GM12878 (cell line): Measurements from ENCODE around the gene PRPS1. TPM values are rescaled to one million over a fixed set of nuclear protein-coding genes. Genes with fewer than 3 reads are reported as not detected.
"Not testable (repeated sequence)": the region's sequence is repeated elsewhere in the genome, so short reads cannot be mapped to it uniquely, and the experiment has no call there.

ENCODE experiments used
- ATAC-seq: fragments of 200-7000 bp; cut with Tn5 transposase; 3 replicates; pipeline ENCODE4 v1.9.1; 2020; ENCODE audit warnings: mild to moderate bottlenecking, moderate library complexity
- BruUV-seq: library from RNA; stranded (reverse); fragments of 400-500 nt; replicated peaks from 2 replicates; lab custom pipeline; 2021; lab: Mats Ljungman, UMichigan
- CTCF ChIA-PET: fragments of 300-600 bp; sonication (Branson Sonifier 250); formaldehyde crosslinking; extraction: SDS; loops from one replicate; lab custom pipeline; 2021; ENCODE audit warnings: inconsistent platforms; lab: Yijun Ruan, JAX
- POLR2A ChIA-PET: fragments of 350-600 bp; formaldehyde crosslinking; extraction: SDS; loops from one replicate; lab custom pipeline; 2021; ENCODE audit warnings: inconsistent platforms; lab: Charles Lee
- RAD21 ChIA-PET: fragments of 300-600 bp; sonication (Branson Sonifier 250); formaldehyde crosslinking; loops from one replicate; lab custom pipeline; 2023; ENCODE audit warnings: antibody characterized with exemption; ENCODE audit not compliant: unreplicated experiment; lab: Charles Lee
- SMC1A ChIA-PET: fragments of 300-600 bp; sonication (Branson Sonifier 250); formaldehyde crosslinking; loops from one replicate; lab custom pipeline; 2023; ENCODE audit not compliant: unreplicated experiment, uncharacterized antibody; lab: Charles Lee
- DNase-seq: peaks from one replicate; pipeline ENCODE4 v3.0.0-alpha.2; 2011; ENCODE audit warnings: low read depth, low spot score
- FAIRE-seq: peaks from 3 replicates; lab custom pipeline; 2011; peaks lifted over from hg19 to GRCh38; lab: Jason Lieb, UNC
- H2AFZ ChIP-seq: 2 replicates; pipeline ENCODE4 v1.6.0; 2011; ENCODE audit warnings: low read depth, low read length, control low read depth; ENCODE audit not compliant: control insufficient read depth
- H3K27ac ChIP-seq: 2 replicates; pipeline ENCODE4 v1.5.1; 2011; ENCODE audit warnings: control low read depth; ENCODE audit not compliant: control insufficient read depth, insufficient read depth
- H3K27me3 ChIP-seq, 2 experiments: replicated peaks in 1 of 2; 2 replicates each; pipeline versions ENCODE4 v1.6.0 to v1.6.1; 2011; ENCODE audit warnings: low read length in 1 of 2; ENCODE audit not compliant: control insufficient read depth in 2 of 2, insufficient read depth in 2 of 2
- H3K36me3 ChIP-seq, 2 experiments: 2 replicates each; pipeline ENCODE4 v1.5.1; 2011; ENCODE audit warnings: low read length in 1 of 2; ENCODE audit not compliant: control insufficient read depth in 2 of 2, insufficient read depth in 2 of 2
- H3K4me1 ChIP-seq: 2 replicates; pipeline ENCODE4 v1.6.1; 2011; ENCODE audit warnings: mild to moderate bottlenecking, low read length, moderate library complexity, mixed read lengths; ENCODE audit not compliant: control insufficient read depth, insufficient read depth
- H3K4me2 ChIP-seq: 2 replicates; pipeline ENCODE4 v1.6.0; 2011; ENCODE audit warnings: control low read depth; ENCODE audit not compliant: control insufficient read depth, insufficient read depth
- H3K4me3 ChIP-seq: fragments of 200-600 bp; sonication (generic); 2 replicates; pipeline ENCODE4 v1.5.1; 2016
- H3K79me2 ChIP-seq: 2 replicates; pipeline ENCODE4 v1.6.0; 2011; ENCODE audit warnings: low read length; ENCODE audit not compliant: control insufficient read depth, insufficient read depth
- H3K9ac ChIP-seq: 2 replicates; pipeline ENCODE4 v1.8.0; 2011; ENCODE audit warnings: low read length, control low read depth, mixed read lengths; ENCODE audit not compliant: control insufficient read depth, insufficient read depth
- H3K9me3 ChIP-seq: replicated peaks from 3 replicates; pipeline ENCODE4 v1.5.1; 2011; ENCODE audit warnings: mild to moderate bottlenecking, low read length; ENCODE audit not compliant: control insufficient read depth, insufficient read depth
- H4K20me1 ChIP-seq: 2 replicates; pipeline ENCODE4 v1.6.0; 2011; ENCODE audit not compliant: control insufficient read depth, insufficient read depth
- MYC ChIP-seq: IDR thresholded peaks from 2 replicates; pipeline ENCODE4 v1.6.1; 2011; ENCODE audit warnings: mild to moderate bottlenecking, low read length, moderate library complexity, inconsistent platforms; ENCODE audit not compliant: insufficient read depth, insufficient replicate concordance, insufficient read length, severe bottlenecking
- NR2C1 ChIP-seq: fragments of 450-650 bp; IDR thresholded peaks from 2 replicates; pipeline ENCODE4 v1.6.1; 2017; ENCODE audit warnings: antibody characterized with exemption, mild to moderate bottlenecking, moderate library complexity
- POLR2A ChIP-seq: IDR thresholded peaks from 2 replicates; pipeline ENCODE4 v1.6.1; 2011; ENCODE audit warnings: low read depth, mild to moderate bottlenecking, low read length
- SIN3A ChIP-seq: IDR thresholded peaks from 2 replicates; pipeline ENCODE4 v1.6.1; 2012; ENCODE audit warnings: low read depth, low read length, improper control_type of control experiment
- WGBS: methylation state at CpG from one replicate; pipeline ENCODE4 v1.1.6; 2016; ENCODE audit warnings: low lambda C conversion rate; ENCODE audit not compliant: insufficient replicate concordance, insufficient coverage; ENCODE audit errors: missing lambda C conversion rate; 5-methylcytosine and 5-hydroxymethylcytosine counted together
- in situ Hi-C: fragments of 300-500 bp; cut with MboI; formaldehyde crosslinking; loops from 9 replicates; pipeline ENCODE4 v1.14.3; 2018; ENCODE audit warnings: mixed read lengths
- intact Hi-C: fragments of 100-400 bp; cut with micrococcal nuclease; formaldehyde crosslinking; loops from one replicate; pipeline ENCODE4 v1.14.2; 2022; ENCODE audit not compliant: unreplicated experiment
- polyA plus RNA-seq, 11 experiments: library from polyadenylated mRNA; depleted of rRNA in 4 of 11; unstranded in 6 of 11; stranded (reverse) in 5 of 11; fragments of >200 nt; fragmentation: Nextera tagmentation in 4 of 11; fragmentation: Illumina TruSeq in 1 of 11; extraction: Ambion mirVana in 4 of 11; extraction: Trizol in 1 of 11; gene quantifications; 1 replicate in 1 of 11; 2 replicates in 10 of 11; pipeline versions ENCODE4 v1.2.1 to v1.2.3, GENCODE V29; 2011 to 2016; ENCODE audit warnings: inconsistent platforms in 2 of 11, missing spikeins in 2 of 11, low read depth in 1 of 11
- total RNA-seq, 4 experiments: library from RNA; depleted of rRNA in 3 of 4; stranded (reverse); fragments of >200 nt in 3 of 4; fragmentation: Illumina TruSeq in 1 of 4; extraction: Trizol in 1 of 4; gene quantifications; 2 replicates each; pipeline versions ENCODE4 v1.2.1 to v1.2.3, GENCODE V29; 2013 to 2021
- TF ChIP-seq, protein P1 (sequence below): fragments of 450-650 bp; IDR thresholded peaks from 2 replicates; pipeline ENCODE4 v1.6.1; 2017; ENCODE audit warnings: antibody characterized with exemption, mild to moderate bottlenecking, moderate library complexity
- TF ChIP-seq, protein P2 (sequence below): fragments of 450-650 bp; IDR thresholded peaks from 2 replicates; pipeline ENCODE4 v1.6.1; 2017; ENCODE audit warnings: mild to moderate bottlenecking, low read depth, inconsistent platforms; ENCODE audit not compliant: poor library complexity, severe bottlenecking

The PRPS1 gene
- total and polyA plus RNA-seq, 10 of the 15 experiments (the other 5 are each of a cell fraction or from before 2014, with no cell fraction given) = 26.5 to 86.5 (median 61.1) TPM

DNA sequence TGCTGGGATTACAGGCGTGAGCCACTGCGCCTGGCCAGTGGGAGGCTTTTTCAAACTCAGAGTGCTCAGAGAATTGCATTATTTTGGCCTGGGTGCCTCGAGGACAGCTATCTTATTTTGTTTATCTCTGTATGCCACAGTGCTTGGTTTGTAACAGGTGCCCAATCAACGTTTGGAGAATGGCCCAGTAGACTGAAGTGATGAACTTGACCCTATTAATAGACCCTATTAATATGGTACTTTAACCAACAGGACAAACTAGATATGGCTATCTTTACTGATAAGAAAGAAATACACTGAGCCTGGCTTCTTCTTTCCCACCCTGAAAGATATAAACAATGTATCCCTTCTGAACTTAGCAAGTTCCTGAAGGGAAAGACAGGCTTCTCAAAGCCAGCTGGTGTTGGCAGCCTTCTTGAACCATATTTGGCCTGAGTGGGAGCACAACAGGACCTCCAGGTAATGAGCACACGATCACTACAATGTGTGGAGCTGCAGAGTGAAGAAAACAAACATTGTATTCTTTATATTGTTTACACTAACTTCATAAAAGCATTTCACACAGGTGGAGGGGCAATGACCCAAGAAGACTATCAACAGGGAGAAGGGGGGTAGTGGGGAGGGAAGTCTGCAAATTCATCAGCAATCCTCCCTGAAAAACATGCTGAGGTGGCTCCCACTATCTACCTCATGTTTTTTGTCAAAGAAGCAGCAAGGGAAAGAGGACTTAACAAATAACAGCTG is 41.7 kb downstream of the PRPS1 start:
- ChIA-PET POLR2A (no interaction called here), SMC1A (interaction anchor here (1.5 to 15.8 kb wide), 4 partner anchors 13 to 108 kb away, joined by 3 to 149 read pairs (median 6); partner anchors contain the start of genes NCBP2L and TSC22D3), RAD21 (interaction anchor here (0.9 to 5.5 kb wide), 2 partner anchors 106 to 107 kb away, joined by 3 to 98 read pairs; partner anchors contain the start of genes NCBP2L and TSC22D3), CTCF (interaction anchor here (1.9 to 8.6 kb wide), 3 partner anchors 11 to 106 kb away, joined by 9 to 136 read pairs (median 32); partner anchors contain the start of genes NCBP2L and TSC22D3)
- Histone ChIP-seq H3K4me1 (peaks cover 13% of the 10 kb centered on the region), H3K9ac (no peak overlapping the region), H3K27me3 (no peaks in the 10 kb centered on the region), H3K27ac (no peak overlapping the region), H2AFZ (no peak overlapping the region), H3K4me2 (no peak overlapping the region), H4K20me1 (no peaks in the 10 kb centered on the region), H3K9me3 (no peaks in the 10 kb centered on the region), H3K36me3 (no peaks in the 10 kb centered on the region; a peak in 1 of 4 replicates), H3K79me2 (no peaks in the 10 kb centered on the region), H3K4me3 (no peak overlapping the region)
- in situ Hi-C loops = loop anchor here (10.0 kb wide), 1 partner anchor 225 kb away; no protein-coding TSS in a partner anchor
- DNase-seq = no peak
- intact Hi-C loops = no loop called here
- no peak for ATAC-seq
- no TSS peak for BruUV-seq
- no peak for TF ChIP-seq POLR2A
- no peak for TF ChIP-seq SIN3A
- TF ChIP-seq, protein P1, sequence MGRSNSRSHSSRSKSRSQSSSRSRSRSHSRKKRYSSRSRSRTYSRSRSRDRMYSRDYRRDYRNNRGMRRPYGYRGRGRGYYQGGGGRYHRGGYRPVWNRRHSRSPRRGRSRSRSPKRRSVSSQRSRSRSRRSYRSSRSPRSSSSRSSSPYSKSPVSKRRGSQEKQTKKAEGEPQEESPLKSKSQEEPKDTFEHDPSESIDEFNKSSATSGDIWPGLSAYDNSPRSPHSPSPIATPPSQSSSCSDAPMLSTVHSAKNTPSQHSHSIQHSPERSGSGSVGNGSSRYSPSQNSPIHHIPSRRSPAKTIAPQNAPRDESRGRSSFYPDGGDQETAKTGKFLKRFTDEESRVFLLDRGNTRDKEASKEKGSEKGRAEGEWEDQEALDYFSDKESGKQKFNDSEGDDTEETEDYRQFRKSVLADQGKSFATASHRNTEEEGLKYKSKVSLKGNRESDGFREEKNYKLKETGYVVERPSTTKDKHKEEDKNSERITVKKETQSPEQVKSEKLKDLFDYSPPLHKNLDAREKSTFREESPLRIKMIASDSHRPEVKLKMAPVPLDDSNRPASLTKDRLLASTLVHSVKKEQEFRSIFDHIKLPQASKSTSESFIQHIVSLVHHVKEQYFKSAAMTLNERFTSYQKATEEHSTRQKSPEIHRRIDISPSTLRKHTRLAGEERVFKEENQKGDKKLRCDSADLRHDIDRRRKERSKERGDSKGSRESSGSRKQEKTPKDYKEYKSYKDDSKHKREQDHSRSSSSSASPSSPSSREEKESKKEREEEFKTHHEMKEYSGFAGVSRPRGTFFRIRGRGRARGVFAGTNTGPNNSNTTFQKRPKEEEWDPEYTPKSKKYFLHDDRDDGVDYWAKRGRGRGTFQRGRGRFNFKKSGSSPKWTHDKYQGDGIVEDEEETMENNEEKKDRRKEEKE = no peak
- no peak for TF ChIP-seq MYC
- TF ChIP-seq NR2C1 = no peak
- TF ChIP-seq, protein P2, sequence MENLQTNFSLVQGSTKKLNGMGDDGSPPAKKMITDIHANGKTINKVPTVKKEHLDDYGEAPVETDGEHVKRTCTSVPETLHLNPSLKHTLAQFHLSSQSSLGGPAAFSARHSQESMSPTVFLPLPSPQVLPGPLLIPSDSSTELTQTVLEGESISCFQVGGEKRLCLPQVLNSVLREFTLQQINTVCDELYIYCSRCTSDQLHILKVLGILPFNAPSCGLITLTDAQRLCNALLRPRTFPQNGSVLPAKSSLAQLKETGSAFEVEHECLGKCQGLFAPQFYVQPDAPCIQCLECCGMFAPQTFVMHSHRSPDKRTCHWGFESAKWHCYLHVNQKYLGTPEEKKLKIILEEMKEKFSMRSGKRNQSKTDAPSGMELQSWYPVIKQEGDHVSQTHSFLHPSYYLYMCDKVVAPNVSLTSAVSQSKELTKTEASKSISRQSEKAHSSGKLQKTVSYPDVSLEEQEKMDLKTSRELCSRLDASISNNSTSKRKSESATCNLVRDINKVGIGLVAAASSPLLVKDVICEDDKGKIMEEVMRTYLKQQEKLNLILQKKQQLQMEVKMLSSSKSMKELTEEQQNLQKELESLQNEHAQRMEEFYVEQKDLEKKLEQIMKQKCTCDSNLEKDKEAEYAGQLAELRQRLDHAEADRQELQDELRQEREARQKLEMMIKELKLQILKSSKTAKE = no peak
- no peak for FAIRE-seq
- WGBS = 15% methylated on average over 5 of the region's 5 CpGs

DNA sequence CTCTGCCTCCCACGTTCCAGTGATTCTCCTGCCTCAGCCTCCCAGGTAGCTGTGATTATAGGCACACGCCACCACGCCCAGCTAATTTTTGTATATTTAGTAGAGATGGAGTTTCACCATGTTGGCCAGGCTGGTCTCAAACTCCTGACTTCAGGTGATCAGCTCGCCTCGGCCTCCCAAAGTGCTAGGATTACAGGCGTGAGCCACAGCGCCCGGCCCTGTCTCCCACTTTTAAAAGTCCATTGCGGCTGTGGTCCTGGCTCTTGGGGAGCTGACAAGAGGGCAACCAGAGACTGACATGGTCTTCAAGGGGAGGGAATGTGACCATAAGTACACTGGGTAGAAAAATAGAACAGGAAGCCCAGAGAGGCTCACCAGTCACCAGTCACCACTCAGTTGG is 42.9 kb downstream of the PRPS1 start:
- RAD21 ChIA-PET = interaction anchor here (1.5 to 11.2 kb wide), 3 partner anchors 15 to 104 kb away, joined by 3 to 444 read pairs (median 98); partner anchors contain the start of genes NCBP2L and TSC22D3
- H3K27me3 ChIP-seq, H4K20me1 ChIP-seq, H2AFZ ChIP-seq, H3K79me2 ChIP-seq, POLR2A ChIA-PET, H3K36me3 ChIP-seq, H3K9me3 ChIP-seq, intact Hi-C loops, H3K4me3 ChIP-seq, FAIRE-seq, DNase-seq, in situ Hi-C loops, H3K9ac ChIP-seq, BruUV-seq, ATAC-seq, H3K4me2 ChIP-seq, H3K27ac ChIP-seq: not testable (repeated sequence)
- peaks cover 13% of the 10 kb centered on the region for H3K4me1 ChIP-seq
- SMC1A ChIA-PET = interaction anchor here (0.9 to 15.8 kb wide), 2 partner anchors 107 to 213 kb away, joined by 3 to 149 read pairs; partner anchors contain the start of genes NCBP2L and TSC22D3
- CTCF ChIA-PET = interaction anchor here (1.0 to 8.6 kb wide), 3 partner anchors 13 to 105 kb away, joined by 4 to 136 read pairs (median 32); partner anchors contain the start of genes NCBP2L and TSC22D3
- 42% methylated on average over 9 of the region's 9 CpGs for WGBS
